Stimulated activated memory B cell treated with anti-CD40 and anti-IgM and Interleukin-4, amounts not matched to agents 10 μg/mL and 1 μg/mL and 100 μg/mL, for 72 hours (primary cell): ENCODE results near the gene ZDHHC21.
"Not testable (repeated sequence)": the region's sequence is repeated elsewhere in the genome, so short reads cannot be mapped to it uniquely, and the experiment has no call there.

Experiments used
- ATAC-seq: fragments of 150-1000 bp; cut with Tn5 transposase; 2 replicates; pipeline ENCODE4 v1.10.0; 2021
- H3K27ac Mint-ChIP-seq: one replicate; pipeline ENCODE4 v1.8.0; 2022; ENCODE audit warnings: mild to moderate bottlenecking, mixed read lengths
- H3K27me3 Mint-ChIP-seq: one replicate; pipeline ENCODE4 v1.8.0; 2022; ENCODE audit warnings: mixed read lengths
- H3K36me3 Mint-ChIP-seq: one replicate; pipeline ENCODE4 v1.8.0; 2022; ENCODE audit warnings: mixed read lengths
- H3K4me1 Mint-ChIP-seq: one replicate; pipeline ENCODE4 v1.8.0; 2022; ENCODE audit warnings: mixed read lengths
- H3K4me3 Mint-ChIP-seq: one replicate; pipeline ENCODE4 v1.8.0; 2022; ENCODE audit warnings: mild to moderate bottlenecking, moderate library complexity, mixed read lengths
- H3K9me3 Mint-ChIP-seq: one replicate; pipeline ENCODE4 v1.8.0; 2022; ENCODE audit warnings: mixed read lengths

ZDHHC21 gene

GRCh38 chr9:14702200-14702720, 9.0 kb upstream of the ZDHHC21 start:
- Mint-ChIP-seq H3K4me1 (peaks cover 12% of the 10 kb centered on the region), H3K27me3 (no peaks in the 10 kb centered on the region), H3K27ac (no peak overlapping the region), H3K9me3 (peaks cover 10% of the 10 kb centered on the region), H3K36me3 (peaks cover 6% of the 10 kb centered on the region), H3K4me3 (no peak overlapping the region)
- ATAC-seq: no peak

DNA sequence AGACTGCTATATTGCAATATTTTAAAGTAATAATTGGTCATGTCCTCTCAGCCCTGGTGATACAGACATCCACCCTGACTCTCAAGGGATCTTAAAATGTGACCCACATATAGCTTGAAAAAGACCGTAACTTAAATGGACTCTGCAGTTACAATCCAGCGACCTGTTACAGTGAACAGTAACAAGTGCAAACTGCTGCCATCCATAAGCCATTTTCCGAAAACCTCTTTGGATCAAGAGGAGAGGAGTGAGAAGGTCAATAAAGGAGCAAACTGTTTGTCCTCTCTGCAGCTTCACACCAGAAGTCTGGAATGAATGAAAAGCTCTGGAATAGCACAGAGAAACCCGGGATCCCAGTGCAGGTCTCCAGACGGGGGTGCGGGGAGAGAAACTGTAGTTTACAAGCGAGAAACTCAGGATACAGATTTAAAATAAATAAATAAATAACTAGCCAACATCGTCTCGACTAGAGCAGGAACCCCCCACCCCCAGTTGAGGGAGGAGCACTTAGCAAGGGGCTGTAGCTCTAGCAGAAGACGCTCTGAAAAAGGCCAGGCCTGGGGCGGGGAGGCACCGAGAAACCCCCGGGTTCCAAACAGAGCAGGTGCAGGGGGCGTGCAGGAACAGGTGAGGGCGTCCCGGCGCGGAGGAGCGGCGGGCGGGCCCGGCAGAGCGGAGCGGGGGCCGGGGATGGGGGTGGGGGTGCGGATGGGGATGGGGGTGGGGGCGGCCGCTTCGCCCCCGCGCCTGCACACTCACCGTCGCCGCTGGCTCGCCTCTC, 572 bp downstream of the ZDHHC21 start:
- peaks cover 18% of the 10 kb centered on the region for H3K36me3 Mint-ChIP-seq
- no peaks in the 10 kb centered on the region for H3K9me3 Mint-ChIP-seq
- peaks cover 59% of the 10 kb centered on the region for H3K4me1 Mint-ChIP-seq
- ATAC-seq: peak; percentile 72
- H3K4me3 Mint-ChIP-seq: peak overlapping the region; percentile 98
- H3K27ac Mint-ChIP-seq: peak overlapping the region; percentile 91
- H3K27me3 Mint-ChIP-seq: no peaks in the 10 kb centered on the region

DNA sequence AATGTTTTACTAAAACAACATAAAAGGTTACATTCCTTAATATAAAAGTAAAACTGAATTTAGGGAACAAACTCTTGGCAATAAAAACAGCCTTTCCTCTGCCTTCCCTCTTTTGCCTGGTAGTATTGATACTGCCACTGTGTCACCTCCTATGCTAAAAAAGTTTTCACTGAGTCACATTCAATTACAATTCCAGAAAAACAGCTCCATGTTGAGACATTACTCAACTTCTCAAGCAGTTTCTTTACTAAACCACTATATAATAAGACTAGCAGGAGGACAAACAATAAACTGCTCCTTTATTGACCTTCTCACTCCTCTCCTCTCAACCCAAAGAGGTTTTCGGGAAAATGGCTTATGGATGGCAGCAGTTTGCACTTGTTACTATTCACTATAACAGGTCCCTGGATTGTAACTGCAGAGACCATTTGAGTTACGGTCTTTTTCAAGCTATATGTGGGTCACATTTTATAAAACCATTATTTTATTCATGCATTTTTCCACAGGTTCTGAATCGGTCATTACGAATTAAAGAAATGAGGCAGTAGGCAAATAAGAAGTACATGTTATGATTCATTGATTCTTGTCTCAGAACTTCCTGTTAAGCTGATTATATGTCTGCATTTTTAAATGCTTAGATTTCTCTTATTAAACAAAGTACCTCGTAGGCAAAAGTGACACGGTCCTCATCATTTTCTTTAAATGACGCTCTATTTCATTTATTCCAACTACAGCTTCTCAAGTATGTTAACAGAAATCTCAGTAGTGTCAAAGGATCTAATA, 2.1 kb downstream of the ZDHHC21 start:
- Mint-ChIP-seq H3K27ac (peak overlapping the region; percentile 53), H3K9me3 (no peaks in the 10 kb centered on the region), H3K4me1 (peaks cover 59% of the 10 kb centered on the region), H3K4me3 (peak overlapping the region; percentile 47), H3K36me3 (peaks cover 18% of the 10 kb centered on the region), H3K27me3 (no peaks in the 10 kb centered on the region)
- ATAC-seq: no peak

DNA sequence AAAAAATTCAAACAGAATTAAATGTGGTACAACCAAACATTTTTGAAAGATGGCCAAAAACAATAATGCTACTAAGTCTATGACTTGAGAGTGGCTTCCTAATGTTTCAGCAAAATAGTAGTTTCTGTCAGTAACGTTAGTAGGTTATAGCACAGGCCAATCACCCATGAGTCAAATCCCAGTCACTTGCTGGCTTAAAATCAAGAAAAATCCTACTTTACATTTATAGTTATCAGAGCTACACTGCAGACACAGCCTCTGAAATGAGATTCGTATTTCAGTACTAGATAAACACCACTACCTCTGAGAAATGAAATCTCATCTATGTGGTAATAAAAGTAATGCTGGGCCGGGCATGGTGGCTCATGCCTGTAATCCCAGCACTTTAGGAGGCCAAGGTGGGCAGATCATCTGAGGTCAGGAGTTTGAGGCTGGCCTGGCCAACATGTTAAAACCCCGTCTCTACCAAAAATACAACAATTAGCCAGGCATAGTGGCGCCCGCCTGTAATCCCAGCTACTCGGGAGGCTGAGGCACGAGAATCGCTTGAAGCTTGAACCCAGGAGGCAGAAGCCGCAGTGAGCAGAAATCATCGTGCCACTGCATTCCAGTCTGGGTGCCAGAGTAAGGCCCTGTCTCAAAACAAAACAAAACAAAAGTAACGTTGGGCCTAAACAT, 6.1 kb downstream of the ZDHHC21 start:
- peaks cover 53% of the 10 kb centered on the region for H3K4me1 Mint-ChIP-seq
- H3K36me3 Mint-ChIP-seq: peaks cover 35% of the 10 kb centered on the region
- no peak for ATAC-seq
- H3K4me3 Mint-ChIP-seq: no peak overlapping the region
- H3K27ac Mint-ChIP-seq: peak overlapping the region; percentile 96
- H3K27me3 Mint-ChIP-seq: no peaks in the 10 kb centered on the region
- H3K9me3 Mint-ChIP-seq: no peaks in the 10 kb centered on the region

GRCh38 chr9:14686168-14686567, 7.1 kb downstream of the ZDHHC21 start:
- Mint-ChIP-seq H3K27me3 (no peaks in the 10 kb centered on the region), H3K27ac (no peak overlapping the region), H3K4me3 (no peak overlapping the region), H3K36me3 (peaks cover 46% of the 10 kb centered on the region), H3K9me3 (no peaks in the 10 kb centered on the region), H3K4me1 (peaks cover 53% of the 10 kb centered on the region)
- no peak for ATAC-seq

DNA sequence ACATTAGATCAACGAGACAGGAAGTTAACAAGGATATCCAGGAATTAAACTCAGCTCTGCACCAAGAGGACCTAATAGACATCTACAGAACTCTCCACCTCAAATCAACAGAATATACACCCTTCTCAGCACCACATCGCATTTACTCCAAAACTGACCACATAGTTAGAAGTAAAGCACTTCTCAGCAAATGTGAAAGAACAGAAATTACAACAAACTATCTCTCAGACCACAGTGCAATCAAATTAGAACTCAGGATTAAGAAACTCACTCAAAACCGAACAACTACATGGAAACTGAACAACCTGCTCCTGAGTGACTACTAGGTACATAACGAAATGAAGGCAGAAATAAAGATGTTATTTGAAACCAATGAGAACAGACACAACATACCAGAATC, 10.6 kb downstream of the ZDHHC21 start:
- ATAC-seq, H3K4me3 Mint-ChIP-seq, H3K9me3 Mint-ChIP-seq, H3K27me3 Mint-ChIP-seq: not testable (repeated sequence)
- peak overlapping the region; percentile 47 for H3K27ac Mint-ChIP-seq
- peaks cover 49% of the 10 kb centered on the region for H3K36me3 Mint-ChIP-seq
- H3K4me1 Mint-ChIP-seq: peaks cover 34% of the 10 kb centered on the region

DNA sequence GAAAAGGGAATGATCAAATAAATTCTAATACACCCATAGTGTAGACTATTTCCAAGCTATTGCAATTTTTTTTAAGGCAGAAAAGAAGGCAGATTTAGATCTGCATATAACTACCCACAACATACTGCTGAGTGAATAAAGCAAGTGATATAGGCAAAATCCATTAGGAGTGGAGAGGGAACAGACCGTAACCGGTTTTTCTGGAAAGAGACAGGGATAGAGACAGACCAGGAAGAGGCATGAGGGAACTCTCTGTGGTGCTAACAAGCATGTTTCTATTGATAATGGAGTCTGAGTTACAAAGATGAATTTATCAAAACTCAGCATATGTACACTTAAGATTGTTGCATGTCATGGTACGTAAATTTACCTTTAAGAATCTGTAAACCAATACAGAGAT, 14.5 kb downstream of the ZDHHC21 start:
- Mint-ChIP-seq H3K36me3 (peaks cover 57% of the 10 kb centered on the region), H3K4me1 (peaks cover 41% of the 10 kb centered on the region), H3K27me3 (no peaks in the 10 kb centered on the region), H3K4me3 (no peak overlapping the region), H3K27ac (no peak overlapping the region), H3K9me3 (no peaks in the 10 kb centered on the region)
- no peak for ATAC-seq

DNA sequence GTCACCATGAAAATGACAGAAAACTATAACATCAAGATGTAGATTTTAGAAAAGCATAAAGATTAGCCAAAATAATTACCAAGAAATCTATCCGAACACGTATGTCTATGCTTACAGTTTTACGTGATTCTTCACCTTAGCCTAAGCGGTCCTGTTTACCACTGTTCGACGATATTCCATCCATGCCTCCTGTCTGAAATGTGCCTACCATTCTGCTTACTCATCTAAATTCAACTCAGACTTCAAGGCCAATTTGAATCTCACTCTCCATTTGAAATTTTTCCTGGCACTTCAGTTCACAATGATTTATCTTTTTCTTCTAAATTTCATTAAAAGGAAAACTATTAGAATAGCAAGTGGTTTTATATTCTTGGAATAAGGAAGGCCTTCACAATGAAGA, 15.4 kb downstream of the ZDHHC21 start:
- Mint-ChIP-seq H3K4me3 (no peak overlapping the region), H3K27ac (no peak overlapping the region), H3K9me3 (no peaks in the 10 kb centered on the region), H3K4me1 (peaks cover 36% of the 10 kb centered on the region), H3K36me3 (peaks cover 53% of the 10 kb centered on the region), H3K27me3 (no peaks in the 10 kb centered on the region)
- no peak for ATAC-seq

DNA sequence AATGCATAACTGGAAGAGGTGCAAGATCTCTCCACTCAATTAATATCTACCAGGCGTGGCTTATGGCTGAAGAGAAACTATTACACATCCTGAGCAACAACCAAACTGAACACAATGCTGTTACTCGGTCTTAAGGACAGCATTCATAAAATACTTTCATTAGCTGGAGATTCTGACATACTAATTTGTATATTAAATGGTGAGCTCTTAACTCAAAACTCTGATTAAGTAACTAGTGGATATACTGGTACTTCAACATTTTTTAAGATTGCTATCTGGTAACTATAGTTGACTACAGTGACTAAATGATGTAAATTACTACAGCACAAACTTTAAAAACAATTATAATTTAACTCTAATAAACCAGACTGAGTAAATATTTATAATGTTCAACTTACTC, 15.8 kb downstream of the ZDHHC21 start:
- H3K36me3 Mint-ChIP-seq: peaks cover 52% of the 10 kb centered on the region
- no peaks in the 10 kb centered on the region for H3K9me3 Mint-ChIP-seq
- H3K4me3 Mint-ChIP-seq: no peak overlapping the region
- no peak for ATAC-seq
- H3K4me1 Mint-ChIP-seq: peaks cover 31% of the 10 kb centered on the region
- no peaks in the 10 kb centered on the region for H3K27me3 Mint-ChIP-seq
- no peak overlapping the region for H3K27ac Mint-ChIP-seq

GRCh38 chr9:14674630-14675029, 18.6 kb downstream of the ZDHHC21 start:
- Mint-ChIP-seq H3K27me3 (no peaks in the 10 kb centered on the region), H3K36me3 (peaks cover 47% of the 10 kb centered on the region), H3K27ac (no peak overlapping the region), H3K4me1 (peaks cover 7% of the 10 kb centered on the region), H3K9me3 (no peaks in the 10 kb centered on the region), H3K4me3 (no peak overlapping the region)
- ATAC-seq: no peak

DNA sequence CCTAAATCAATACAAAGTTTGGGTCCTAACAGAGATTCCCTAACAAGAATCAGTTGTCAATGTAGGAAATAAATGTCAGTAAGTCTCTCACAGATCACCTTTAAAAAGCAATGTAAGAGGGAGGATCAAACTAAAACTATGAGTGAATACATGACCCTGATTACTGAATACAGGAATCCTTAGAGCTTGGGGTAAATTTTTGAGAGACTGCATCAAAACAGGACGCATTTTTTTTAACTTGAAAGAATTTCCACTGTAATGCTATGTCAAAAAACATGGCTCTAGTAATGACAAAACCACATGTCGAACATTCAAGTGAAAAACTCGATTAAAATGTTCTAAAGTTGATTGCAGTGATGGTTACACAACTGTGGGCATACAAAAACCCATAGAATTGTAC, 21.9 kb downstream of the ZDHHC21 start:
- Mint-ChIP-seq H3K4me1 (peaks cover 7% of the 10 kb centered on the region), H3K36me3 (peaks cover 25% of the 10 kb centered on the region), H3K27me3 (no peaks in the 10 kb centered on the region), H3K27ac (no peak overlapping the region), H3K4me3 (no peak overlapping the region), H3K9me3 (no peaks in the 10 kb centered on the region)
- no peak for ATAC-seq

DNA sequence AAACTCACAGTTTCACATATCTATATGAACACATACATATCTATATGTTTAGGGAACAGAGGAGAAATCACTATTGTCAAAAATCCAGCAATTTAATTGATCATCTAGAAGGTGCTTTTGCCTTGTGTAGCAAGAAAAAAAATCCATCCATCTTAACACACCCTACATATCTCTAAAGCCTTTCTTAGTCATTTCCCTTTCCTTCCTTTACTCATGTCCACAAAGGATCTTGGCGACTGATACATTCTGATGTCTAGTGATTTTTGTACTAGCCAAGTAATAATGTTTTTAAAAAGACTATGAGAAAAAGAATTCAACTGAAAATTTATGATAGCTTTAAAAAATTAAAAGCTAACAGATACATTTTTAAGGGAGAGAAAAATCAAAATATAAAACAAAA, 22.5 kb downstream of the ZDHHC21 start:
- H3K4me3 Mint-ChIP-seq: no peak overlapping the region
- H3K4me1 Mint-ChIP-seq: peaks cover 4% of the 10 kb centered on the region
- no peak overlapping the region for H3K27ac Mint-ChIP-seq
- peaks cover 21% of the 10 kb centered on the region for H3K36me3 Mint-ChIP-seq
- H3K9me3 Mint-ChIP-seq: no peaks in the 10 kb centered on the region
- H3K27me3 Mint-ChIP-seq: no peaks in the 10 kb centered on the region
- no peak for ATAC-seq

DNA sequence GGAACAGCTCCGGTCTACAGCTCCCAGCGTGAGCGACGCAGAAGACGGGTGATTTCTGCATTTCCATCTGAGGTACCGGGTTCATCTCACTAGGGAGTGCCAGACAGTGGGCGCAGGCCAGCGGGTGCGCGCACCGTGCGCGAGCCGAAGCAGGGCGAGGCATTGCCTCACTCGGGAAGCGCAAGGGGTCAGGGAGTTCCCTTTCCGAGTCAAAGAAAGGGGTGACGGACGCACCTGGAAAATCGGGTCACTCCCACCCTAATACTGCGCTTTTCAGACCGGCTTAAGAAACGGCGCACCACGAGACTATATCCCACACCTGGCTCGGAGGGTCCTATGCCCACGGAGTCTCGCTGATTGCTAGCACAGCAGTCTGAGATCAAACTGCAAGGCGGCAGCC, 29.2 kb downstream of the ZDHHC21 start:
- H3K4me3 Mint-ChIP-seq, H3K27ac Mint-ChIP-seq, H3K27me3 Mint-ChIP-seq, ATAC-seq, H3K4me1 Mint-ChIP-seq, H3K9me3 Mint-ChIP-seq: not testable (repeated sequence)
- peaks cover 21% of the 10 kb centered on the region for H3K36me3 Mint-ChIP-seq

DNA sequence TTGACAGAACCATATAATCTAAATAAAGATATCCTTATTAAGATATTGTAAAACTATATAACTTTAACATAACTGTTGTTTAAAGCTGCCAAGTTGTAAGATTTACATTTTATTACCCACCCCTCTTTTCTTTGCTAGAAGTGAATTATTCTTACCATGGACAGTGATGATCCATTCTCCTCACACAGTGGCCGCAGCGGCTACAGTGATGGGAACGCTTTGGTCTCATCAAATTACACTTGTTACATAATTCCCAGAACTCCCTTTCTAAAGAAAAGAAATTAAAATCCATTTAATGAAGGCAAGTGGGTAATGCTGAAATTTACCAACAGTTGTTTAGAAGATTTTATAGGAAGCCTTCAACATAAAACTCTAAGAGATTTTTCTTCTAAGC, 31.2 kb downstream of the ZDHHC21 start:
- Mint-ChIP-seq H3K36me3 (peaks cover 39% of the 10 kb centered on the region), H3K4me1 (no peaks in the 10 kb centered on the region), H3K4me3 (no peak overlapping the region), H3K27ac (no peak overlapping the region), H3K27me3 (no peaks in the 10 kb centered on the region), H3K9me3 (no peaks in the 10 kb centered on the region)
- no peak for ATAC-seq

GRCh38 chr9:14661421-14662059, 31.7 kb downstream of the ZDHHC21 start:
- Mint-ChIP-seq H3K27ac (no peak overlapping the region), H3K9me3 (no peaks in the 10 kb centered on the region), H3K4me1 (no peaks in the 10 kb centered on the region), H3K36me3 (peaks cover 44% of the 10 kb centered on the region), H3K27me3 (no peaks in the 10 kb centered on the region), H3K4me3 (no peak overlapping the region)
- ATAC-seq: no peak
